Measurements from ENCODE around the gene NGDN.
A peak's percentile ranks its signal among the peaks of the same experiment; 100 is the strongest.
"Not testable (repeated sequence)": the region's sequence is repeated elsewhere in the genome, so short reads cannot be mapped to it uniquely, and the experiment has no call there.

The NGDN gene, protein sequence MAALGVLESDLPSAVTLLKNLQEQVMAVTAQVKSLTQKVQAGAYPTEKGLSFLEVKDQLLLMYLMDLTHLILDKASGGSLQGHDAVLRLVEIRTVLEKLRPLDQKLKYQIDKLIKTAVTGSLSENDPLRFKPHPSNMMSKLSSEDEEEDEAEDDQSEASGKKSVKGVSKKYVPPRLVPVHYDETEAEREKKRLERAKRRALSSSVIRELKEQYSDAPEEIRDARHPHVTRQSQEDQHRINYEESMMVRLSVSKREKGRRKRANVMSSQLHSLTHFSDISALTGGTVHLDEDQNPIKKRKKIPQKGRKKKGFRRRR

DNA sequence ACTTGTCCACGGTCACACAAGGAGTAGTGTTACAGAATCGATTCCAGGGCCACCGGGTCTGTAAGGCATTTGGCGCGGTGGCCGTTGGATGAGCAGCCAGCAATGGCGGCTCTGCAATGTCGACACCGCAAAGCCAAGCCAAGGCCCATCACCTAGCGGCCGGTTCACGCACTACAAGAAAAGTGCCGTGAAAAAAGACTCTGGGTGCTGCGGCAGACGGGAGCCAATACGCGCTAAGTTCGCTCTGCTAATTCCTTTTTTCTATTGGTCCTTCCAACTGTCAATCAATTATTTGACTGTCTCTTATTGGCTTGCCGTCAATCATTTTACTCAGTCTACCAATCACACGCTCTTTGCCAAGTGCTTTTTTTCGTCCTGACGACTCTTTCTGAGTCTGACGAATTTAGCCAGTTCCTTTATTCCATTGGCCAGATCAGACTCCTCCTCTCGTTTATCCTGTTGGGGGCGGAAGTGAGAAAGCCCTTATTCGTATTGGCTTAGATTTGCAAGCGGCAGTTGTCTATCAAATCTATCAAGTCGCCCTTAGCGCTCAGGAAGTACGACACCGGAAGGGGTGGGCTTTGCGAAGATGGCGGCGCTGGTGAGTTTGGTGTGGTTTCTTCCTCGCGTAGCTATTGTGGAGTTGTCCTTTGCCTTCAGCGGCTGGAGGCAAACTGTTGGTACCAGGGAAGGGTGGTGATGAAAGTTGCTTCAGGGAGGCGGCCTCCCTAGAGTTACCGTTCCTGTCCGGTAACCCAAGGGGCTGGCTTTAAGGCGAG lies at the start of gene NGDN:
Gene NGDN, plus strand, starts transcription at position 577 of the 779 bp plus-strand sequence. Its CDS starts 13 bp downstream, at position 590.
- DNase-seq, result peak; percentile 82 to 99 (median 94)

DNA sequence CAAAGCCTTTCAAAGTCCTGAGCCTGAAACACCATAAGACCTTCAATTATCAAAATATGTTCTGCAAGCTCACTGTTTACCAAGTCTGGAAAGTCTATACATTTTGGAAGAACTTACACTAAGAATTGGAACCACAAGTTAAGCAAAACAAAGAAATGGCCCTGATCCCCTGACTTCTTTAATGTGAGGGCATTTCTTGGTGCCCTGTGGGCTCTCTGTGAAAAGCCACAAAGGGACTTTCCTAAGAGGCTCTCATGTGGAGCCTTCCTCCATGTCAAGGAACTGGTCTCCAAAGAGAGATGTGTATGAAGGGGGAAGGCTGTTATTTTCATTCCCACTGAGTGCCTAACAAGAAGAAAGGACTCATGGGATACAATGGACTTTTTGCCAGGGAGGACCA lies 47.9 kb upstream of the NGDN start:
- no peak for DNase-seq

DNA sequence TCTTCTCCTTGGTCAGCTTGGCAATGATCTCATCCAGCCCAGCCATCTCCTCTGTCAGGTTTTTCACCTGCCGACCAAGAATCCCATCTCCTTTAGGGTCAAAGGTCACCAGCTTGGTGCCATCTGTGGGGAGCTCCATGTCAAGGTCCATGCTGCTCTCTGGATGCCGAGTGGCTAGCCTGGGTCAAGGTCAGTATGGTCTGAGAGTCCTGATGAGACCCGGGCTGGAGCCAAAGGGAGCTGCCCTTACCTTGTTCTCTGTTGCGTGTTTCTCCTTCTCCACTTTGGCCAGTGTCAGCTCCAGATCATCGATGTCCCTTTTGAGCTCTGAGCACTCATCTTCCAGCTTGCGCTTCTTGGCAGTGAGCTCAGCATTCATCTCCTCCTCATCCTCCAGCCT lies 45.8 kb upstream of the NGDN start:
- DNase-seq, result no peak

DNA sequence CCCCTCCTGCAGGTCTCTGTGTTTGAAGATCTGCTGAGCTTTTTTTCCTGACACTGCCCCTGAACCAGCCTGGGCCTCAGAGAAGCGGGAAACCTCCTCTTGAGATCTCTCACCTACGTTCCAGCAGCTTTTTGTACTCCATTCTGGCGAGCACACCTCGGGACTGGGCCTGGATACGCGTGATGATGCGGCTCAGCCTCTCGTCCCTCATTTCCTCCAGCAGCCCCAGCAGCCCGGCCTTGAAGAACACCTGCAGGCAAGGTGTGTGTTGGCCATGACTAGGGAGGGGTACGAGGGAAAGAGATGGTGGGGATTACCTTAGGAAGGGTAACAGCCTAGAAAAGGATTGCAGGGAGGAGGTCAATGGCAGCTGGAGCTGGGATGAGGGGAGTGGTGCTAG lies 44.3 kb upstream of the NGDN start:
- no peak for DNase-seq

DNA sequence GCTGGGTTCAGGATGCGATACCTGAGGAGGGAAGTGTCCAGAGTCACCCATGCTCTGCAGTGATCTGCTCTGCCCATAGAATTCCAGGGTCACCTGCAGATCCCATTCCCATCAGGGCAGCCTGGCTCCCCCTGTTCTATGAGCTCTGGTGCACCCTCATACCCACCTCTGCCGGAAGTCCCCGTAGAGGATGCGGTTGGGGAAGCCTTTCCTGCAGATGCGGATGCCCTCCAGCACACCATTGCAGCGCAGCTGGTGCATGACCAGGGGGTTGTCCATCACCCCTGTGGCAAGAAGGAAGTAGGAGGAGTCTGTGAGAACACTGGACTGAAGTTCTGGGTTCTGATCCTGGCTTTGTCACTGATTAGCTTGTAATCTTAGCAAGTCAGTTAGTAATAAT lies 43.7 kb upstream of the NGDN start:
- DNase-seq, result not testable (repeated sequence)

DNA sequence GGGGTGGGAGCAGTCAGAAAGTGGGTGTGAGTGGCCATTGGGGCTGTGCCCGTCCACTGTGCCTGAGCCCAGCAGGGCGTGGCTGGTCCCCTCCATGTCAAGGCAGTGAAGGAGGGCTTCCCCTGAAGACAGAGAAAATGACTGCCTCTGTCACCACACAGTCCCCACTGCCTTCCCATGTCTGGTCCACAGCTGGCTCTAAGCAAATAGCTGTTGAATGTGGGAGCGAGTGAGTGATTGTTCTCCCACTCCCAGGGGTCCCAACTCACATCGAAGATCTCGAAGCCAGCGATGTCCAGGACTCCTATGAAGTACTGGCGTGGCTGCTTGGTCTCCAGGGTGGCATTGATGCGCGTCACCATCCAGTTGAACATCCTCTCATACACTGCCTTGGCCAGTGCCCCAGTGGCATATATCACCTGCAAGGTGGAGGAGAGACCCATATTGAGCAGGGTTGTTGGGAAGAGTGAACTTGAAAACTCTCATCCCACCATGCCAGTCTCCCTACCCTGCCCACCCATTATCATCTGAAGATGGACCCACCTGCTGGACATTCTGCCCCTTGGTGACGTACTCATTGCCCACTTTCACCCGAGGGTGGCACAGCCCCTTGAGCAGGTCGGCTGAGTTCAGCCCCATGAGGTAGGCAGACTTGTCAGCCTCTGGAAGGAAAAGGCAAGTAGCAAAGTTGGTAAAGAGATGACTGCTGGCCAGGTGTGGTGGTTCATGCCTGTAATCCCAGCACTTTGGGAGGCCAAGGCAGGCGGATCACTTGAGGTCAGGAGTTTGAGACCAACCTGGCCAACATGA lies 40.6 kb upstream of the NGDN start:
- no peak for DNase-seq

DNA sequence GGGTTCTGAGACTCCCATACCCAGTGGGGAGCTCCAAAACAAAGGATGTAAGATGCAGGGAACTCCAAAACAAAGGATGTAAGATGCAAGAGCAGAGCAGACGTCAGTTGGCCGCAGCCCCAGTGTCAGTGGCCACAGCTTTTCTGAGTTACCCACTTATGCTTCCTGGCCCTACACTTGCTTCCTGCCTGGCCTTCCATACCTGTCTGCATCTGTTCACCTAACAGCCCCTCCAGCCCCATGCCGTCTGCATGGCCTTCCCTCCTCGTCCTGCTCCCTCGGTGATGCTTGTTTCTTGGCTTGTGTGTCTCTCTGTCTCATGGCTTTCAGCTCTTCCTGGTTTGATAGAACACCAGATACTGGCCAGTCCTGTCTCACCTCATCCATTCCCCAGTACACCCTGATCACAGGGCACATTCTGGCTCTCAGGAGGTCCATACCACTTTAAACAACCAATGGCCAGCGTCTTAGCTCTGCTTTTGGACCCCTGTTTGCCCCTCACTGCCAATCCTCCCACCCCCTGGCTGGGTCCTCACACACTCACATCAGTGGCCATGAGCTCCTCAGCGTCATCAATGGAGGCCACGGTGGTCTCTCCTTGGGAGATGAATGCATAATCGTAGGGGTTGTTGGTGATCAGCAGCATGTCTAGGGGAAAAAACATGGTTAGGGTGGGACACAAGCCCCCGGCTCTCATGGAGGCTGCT lies 39.3 kb upstream of the NGDN start:
- DNase-seq, result no peak

DNA sequence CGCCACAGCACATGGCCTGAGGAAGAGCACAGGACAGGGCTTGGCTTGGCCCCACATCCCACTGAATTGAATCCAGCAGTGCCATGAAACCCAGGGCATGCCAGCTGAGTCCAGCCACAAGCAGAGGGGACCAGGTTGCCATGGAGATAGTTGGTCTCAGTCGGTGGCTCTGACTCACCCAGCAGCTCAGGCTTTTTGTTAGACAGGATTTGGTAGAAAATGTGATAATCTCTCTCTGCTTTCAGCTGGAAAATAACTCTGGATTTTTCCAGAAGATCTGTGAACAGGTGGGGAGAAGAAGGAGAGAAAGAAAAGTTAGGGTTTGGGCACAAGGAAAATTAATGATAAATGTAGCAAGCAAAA lies 38.8 kb upstream of the NGDN start:
- no peak for DNase-seq

DNA sequence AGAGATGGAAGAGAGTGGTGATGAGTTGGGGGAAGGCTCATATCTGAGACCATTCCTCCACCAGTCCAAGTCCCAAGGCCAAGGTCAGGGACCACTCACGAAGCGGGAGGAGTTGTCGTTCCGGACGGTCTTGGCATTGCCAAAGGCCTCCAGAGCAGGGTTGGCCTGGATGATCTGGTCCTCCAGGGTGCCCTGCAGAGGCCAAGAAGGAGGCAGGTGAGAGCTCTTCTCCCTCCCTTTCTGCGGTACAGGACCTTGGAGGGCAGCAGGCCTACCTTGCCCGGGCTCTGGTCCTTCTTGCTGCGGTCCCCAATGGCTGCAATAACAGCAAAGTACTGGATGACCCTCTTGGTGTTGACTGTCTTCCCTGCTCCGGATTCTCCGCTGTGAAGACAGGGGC lies 38.0 kb upstream of the NGDN start:
- DNase-seq, result no peak

DNA sequence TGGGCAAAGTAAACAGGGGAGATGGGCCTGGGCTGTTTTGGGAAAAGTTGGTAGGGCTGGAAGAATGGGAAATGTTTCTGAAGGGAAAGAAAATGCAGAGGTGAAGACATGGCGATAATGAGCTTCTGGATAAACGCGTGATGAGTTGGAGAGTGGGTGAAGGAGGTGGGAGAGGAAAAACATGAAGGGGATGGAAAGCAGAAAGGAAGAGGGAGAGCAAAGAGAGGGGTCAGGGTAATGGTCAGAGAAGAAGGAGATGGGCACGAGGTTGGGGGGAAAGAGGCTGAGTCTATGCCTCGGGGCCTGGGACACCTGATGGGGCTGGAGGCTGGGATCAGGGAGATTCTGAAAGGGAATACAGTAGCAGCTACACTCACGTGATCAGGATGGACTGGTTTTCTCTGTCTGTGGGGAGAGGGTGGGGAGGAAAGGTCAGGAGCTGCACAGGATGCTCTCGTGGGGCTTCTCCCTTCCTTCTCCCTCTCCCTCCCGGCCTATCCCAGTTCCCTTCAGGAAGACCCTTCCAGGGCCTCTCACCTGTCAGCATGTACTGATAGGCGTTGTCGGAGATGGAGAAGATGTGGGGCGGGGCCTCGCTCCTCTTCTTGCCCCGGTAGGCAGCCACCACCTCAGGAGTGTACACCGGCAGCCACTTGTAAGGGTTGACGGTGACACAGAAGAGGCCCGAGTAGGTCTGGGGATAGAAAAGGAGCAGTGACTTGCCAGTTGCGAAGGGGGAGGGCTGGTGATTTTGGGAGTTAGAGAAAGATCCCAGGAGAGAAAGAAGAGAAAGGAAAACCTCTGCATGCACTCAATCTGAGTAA lies 37.2 kb upstream of the NGDN start:
- no peak for DNase-seq

DNA sequence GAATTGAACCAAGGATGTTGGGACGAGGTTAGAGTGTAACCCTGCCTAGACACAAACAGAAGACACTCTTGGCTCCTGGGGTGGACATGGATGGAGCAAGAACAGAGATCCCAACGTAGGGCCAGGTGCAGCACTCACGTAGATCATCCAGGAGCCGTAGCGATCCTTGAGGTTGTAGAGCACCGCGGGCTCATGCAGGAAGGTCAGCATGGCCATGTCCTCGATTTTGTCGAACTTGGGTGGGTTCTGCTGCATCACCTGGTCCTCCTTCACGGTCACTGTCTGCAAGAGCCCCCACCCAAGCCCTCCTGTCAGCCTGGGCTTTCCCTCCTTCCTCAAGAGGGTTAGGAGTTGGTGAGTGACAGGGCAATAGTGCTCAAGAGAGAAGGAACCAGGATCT lies 36.6 kb upstream of the NGDN start:
- DNase-seq, result no peak

DNA sequence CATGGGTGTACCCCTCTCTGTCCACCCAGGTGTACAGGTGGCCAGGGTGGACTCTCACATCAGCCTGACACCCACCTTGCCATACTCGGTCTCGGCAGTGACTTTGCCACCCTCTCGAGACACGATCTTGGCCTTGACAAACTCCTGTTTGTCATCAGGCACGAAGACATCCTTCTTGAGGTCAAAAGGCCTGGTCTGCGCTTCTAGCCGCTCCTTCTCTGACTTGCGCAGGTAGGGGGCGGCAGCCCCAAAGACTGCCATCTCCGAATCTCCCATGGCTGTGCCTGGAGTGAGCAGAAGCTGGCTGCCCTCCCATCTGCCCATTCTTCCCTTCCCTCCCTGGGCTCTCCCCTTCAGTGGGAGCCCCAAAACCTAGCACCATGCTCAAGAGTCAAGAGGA lies 36.0 kb upstream of the NGDN start:
- DNase-seq, result no peak

DNA sequence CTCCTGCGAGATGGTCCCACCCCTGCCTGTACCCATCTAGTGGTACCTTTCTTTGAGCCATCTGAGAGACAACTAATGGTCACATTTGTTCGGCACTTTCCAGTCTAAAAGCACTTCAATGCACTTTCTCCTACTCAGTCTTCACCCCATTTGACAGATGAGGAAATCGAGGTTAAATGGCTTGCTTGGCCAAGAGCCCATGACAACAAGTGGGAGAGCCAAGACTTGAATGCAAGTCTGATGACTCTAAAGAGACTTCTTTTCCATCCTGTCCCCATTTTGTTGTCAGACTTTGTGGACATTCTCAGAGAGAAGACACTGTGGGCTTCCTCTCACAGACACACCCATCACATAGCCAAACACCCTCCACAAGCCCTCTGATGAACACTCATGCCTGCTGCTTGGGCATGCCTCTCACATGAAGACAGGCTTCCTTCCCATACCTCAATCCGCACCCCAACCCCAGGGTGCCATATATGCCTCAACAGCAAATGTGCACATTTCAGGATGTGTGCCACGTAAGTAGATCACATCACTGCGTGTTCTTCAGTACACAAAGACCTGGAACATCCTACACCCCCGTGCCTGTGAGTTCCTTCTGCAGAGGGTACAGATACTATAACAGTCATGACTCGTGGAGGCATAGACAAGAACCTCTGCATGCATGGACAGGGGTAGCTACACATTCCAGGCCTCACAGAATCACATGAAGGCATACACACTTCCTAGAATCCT lies 34.8 kb upstream of the NGDN start:
- DNase-seq, result no peak

DNA sequence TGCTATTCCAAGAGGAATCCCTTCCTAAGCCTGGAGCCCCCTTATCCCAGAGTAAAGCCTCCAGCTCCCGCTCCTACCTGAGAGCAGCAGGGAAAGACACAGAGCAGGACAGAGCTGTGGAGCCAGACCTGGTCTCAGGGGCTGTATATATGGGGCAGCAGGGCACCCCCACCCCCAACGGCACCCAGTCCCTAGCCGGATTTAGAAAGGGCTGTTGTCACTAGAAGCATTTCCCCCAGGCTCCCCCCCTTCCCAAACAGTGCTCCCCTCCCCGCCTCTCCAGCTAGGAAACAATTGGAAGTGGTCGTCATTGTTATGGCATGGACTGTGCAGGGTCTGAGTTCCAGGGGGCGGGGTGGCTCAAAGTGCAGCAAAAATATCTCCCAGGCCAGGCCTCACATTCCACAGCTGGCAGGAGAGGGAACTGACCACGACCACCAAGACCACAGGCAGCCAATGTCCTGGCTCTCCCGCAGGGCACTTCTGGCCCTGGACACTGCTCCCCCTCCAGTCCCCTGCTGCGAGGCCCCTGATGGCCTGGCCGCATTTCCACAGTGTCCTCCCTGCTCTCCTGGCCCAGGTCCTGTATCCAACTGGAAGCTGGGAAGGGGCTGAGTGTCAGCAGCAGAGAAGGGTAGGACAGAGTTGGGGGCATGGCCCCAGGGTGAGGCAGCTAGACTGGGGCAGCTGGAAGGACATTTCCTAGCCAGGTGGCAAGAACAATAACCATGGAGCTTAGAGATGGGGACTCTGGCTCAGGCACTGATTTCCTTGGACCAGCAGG lies 33.8 kb upstream of the NGDN start, which contains the start of gene MYH7:
Gene MYH7, minus strand, starts transcription at position 118 of the 784 bp plus-strand sequence. CDS start 1,928 bp downstream, outside the sequence.
- DNase-seq, result no peak

DNA sequence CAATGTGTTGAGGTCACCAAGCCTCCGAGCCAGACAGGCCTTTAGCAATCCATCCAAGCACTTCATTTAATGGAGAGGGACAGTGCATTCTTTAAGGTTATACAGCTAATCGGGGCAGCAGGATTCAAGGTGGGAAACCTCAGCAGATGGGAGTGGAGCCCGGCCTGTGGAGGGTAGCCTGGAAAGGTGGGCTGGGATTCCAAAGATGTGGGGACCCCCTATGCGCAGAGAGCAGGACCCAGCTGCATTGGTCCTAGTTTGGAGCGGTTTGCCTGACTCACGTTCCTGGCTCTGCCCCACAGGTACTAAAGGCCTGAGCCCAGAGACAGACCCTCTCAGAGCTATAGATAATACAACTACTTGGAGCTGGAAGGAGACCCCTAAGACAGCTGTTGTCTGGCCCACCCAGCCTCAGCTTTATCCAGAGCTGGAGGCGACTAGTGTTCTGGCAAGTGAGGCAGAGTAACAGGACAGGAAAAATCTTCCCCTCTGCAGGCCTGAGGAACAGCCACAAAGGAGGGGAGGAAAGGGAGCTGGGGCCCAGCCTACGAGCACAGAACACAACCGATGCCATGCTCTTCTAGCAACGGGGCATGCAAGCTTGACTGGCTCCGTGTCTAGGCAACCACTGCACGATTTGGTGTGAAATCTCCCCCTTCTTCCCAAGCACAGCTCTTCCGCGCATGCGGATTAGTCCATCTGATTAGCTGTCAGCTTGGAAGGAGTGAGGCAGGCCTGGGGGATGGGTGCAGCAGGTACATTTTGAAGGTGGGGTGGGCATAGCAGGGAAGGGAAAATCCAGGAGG lies 33.0 kb upstream of the NGDN start:
- DNase-seq, result no peak

DNA sequence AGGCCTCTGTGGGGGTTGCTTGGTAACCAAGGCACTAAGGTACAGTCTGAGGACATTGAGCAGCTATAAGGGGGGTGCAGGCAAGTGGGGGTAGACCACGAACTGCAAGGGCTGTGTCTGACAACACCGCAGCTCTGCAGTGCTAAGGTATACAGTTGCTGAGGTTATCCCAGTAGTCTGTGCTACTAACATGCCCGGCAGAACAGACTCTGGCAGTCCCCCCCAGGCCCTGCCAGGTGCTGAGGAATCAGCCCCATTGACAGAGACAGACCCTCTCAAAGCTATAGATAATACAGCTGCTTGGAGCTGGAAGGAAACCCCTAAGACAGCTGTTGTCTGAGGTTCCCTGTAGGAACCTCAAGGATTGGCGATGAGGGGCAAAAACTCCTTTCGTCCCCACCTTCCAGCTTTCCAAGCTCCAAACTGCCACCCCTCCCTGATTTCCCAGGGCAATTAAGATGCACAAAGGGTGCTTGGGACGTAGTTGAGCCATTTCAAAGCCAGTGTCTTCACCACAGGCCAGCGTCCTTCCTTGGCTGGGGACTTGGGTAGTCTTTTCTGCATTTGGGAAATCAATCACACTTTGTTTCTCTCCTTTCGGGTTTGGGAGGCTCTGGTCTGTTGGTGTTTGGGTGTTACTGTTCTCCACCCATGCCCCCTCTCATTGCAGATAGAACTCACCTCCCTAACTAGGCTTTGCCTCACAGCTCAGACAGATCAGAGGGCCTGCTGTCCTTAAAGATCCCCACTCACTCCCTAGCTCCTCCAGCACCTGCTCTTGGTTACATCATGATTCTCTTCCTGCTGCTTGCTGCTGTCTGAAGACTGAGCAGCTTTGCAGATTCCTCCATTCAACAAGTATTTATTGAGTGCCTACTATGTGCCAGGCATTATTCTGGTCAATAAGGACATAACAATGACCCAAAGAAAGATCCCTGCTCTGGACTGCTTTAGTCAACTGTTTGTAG lies 32.1 kb upstream of the NGDN start:
- no peak for DNase-seq

DNA sequence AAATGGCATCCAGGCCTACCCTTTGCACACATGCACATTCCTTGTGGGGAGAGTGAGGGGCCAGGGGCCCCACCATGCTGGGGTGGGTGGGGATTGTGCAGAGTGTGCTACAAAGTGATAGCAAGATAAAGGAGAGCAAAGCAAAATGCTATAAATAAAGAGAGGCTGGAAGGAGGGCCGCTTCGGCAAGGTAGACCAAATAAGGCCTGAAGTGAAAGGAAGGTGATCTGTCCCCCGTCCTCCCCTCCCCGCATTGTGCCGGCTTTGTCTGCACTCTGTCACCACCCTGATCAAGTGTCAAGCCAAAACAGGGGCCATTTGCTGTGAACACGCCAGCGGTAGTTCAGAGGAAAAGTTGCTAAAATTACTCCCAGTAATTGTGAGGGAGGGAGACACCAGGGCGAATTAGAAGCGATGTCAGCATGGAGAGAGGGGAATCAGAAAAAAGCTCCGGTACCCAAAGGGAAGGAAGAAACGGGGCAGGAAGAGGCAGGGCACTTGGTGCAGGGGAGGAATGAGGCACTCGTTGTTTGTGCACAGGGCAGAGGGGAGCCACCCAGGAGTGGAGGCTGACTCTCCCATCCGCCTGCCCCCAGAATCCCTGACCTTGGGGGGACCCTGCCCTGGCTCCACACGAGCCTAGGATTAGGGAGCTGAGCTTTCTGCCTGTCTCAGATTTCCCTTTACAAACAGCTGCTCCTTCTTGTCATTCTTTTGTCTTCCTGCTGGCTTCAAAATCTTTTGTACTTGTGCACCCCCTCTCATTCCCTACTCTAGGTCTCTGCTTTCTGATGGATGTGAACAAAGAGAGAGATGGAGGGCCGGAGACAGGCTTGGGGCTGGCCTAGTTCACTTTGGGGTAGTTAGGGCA lies 31.2 kb upstream of the NGDN start:
- DNase-seq, result no peak
